ENCODE data around the gene EMB.
A peak's percentile ranks its signal among the peaks of the same experiment; 100 is the strongest.
"Not testable (repeated sequence)": the region's sequence is repeated elsewhere in the genome, so short reads cannot be mapped to it uniquely, and the experiment has no call there.

Gene EMB

DNA sequence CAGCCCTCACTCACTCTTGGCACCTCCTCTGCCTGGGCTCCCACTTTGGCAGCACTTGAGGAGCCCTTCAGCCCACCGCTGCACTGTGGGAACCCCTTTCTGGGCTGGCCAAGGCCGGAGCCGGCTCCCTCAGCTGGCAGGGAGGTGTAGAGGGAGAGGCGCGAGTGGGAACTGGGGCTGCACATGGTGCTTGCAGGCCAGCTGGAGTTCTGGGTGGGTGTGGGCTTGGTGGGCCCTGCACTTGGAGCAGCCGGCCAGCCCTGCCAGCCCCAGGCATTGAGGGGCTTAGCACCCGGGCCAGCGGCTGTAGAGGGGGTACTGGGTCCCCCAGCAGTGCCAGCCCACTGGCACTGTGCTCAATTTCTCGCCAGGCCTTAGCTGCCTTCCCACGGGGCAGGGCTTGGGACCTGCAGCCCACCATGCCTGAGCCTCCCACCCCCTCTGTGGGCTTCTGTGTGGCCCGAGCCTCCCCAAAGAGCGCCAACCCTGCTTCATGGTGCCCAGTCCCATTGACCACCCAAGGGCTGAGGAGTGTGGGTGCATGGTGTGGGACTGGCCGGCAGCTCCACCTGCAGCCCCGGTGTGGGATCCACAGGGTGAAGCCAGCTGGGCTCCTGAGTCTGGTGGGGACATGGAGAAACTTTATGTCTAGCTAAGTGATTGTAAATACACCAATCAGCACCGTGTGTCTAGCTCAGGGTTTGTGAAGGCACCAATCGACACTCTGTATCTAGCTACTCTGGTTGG lies 71.6 kb downstream of the EMB start:
- H3K4me3 ChIP-seq (ENCODE audit: severe bottlenecking); H3K27ac ChIP-seq (ENCODE audit: poor library complexity, severe bottlenecking); ATAC-seq (ENCODE audit: low read depth); H3K4me1 ChIP-seq (ENCODE audit: insufficient read depth, poor library complexity, severe bottlenecking); H3K27me3 ChIP-seq (ENCODE audit: insufficient read depth, poor library complexity, severe bottlenecking); H3K36me3 ChIP-seq (ENCODE audit: low read depth); H3K9me3 ChIP-seq (ENCODE audit: severe bottlenecking): not testable (repeated sequence)
- DNase-seq (ENCODE audit: low spot score), result peak; percentile 44

- Histone ChIP-seq H3K27ac (ENCODE audit: poor library complexity, severe bottlenecking) (no peak overlapping the region), H3K36me3 (ENCODE audit: low read depth) (no peaks in the 10 kb centered on the region), H3K27me3 (ENCODE audit: insufficient read depth, poor library complexity, severe bottlenecking) (no peaks in the 10 kb centered on the region), H3K9me3 (ENCODE audit: severe bottlenecking) (no peaks in the 10 kb centered on the region), H3K4me1 (ENCODE audit: insufficient read depth, poor library complexity, severe bottlenecking) (no peaks in the 10 kb centered on the region), H3K4me3 (ENCODE audit: severe bottlenecking) (no peak overlapping the region)
- TF ChIP-seq CTCF (IDR thresholded peaks at IDR 0.05; ENCODE audit: poor library complexity, severe bottlenecking), result no peak
- peak; percentile 17; the same call in 1 of the 3 replicates for ATAC-seq (ENCODE audit: low read depth)
- DNase-seq (ENCODE audit: low spot score), result no peak
These were observed 75.4 kb downstream of the EMB start for GRCh38 chr5:50365426-50366251.

DNA sequence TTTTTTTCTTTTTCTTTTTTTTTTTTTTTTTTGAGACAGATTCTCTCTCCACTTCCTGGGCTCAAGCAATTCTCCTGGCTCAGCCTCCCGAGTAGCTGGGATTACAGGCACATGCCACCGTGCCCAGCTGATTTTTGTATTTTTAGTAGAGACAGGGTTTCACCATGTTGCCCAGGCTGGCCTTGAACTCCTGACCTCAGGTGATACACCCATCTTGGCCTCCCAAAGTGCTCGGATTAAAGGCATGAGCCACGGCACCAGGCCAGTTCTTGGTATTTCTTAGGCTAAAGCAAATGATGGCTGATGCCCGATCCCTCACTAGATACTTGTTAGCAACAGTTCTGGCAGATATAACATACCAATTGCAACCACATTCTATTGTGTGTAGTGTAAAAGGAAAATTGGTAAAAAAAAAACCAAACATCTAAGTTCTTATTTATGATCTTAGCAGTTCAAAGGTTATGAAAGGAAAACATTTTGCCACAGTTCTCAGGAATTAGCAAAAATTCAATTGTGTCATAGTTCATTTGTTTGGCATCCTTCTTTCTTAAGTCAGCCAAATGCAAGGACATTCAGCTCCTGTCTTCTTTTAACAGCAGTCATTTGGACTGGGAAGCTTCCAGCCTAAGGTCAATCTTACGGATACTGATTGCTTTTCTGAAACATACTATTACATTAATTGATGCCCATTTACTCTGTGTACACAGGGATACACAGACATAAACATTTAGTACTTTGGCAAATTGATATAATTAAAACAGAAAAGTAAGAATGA lies 76.4 kb downstream of the EMB start:
- not testable (repeated sequence) for H3K9me3 ChIP-seq (ENCODE audit: severe bottlenecking); H3K27ac ChIP-seq (ENCODE audit: poor library complexity, severe bottlenecking); H3K4me3 ChIP-seq (ENCODE audit: severe bottlenecking); DNase-seq (ENCODE audit: low spot score); H3K27me3 ChIP-seq (ENCODE audit: insufficient read depth, poor library complexity, severe bottlenecking); H3K4me1 ChIP-seq (ENCODE audit: insufficient read depth, poor library complexity, severe bottlenecking); H3K36me3 ChIP-seq (ENCODE audit: low read depth); ATAC-seq (ENCODE audit: low read depth)

GRCh38 chr5:50359187-50359586 lies 81.9 kb downstream of the EMB start:
- no peaks in the 10 kb centered on the region for H3K9me3 ChIP-seq (ENCODE audit: severe bottlenecking)
- no peak overlapping the region for H3K27ac ChIP-seq (ENCODE audit: poor library complexity, severe bottlenecking)

DNA sequence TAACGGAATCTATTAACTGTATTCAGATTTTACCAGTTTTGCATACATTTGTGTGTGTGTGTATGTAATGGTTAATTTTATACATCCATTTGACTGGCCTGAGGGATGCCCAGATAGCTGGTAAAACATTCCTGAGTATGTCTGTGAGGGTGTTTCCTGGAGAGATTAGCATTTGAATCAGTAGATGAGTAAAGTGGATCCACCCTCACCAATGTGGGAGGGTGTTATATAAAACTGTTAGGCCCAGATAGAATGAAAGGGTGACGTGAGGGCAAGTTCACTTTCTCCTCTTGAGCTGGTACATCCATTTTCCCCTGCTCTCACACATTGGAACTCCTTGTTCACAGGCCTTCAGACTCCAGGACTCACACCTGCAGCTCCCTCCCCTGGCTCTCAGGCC lies 88.7 kb downstream of the EMB start:
- no peaks in the 10 kb centered on the region for H3K27me3 ChIP-seq (ENCODE audit: insufficient read depth, poor library complexity, severe bottlenecking)
- TF ChIP-seq CTCF (IDR thresholded peaks at IDR 0.05; ENCODE audit: poor library complexity, severe bottlenecking), result no peak
- no peaks in the 10 kb centered on the region for H3K4me1 ChIP-seq (ENCODE audit: insufficient read depth, poor library complexity, severe bottlenecking)
- H3K9me3 ChIP-seq (ENCODE audit: severe bottlenecking), result no peaks in the 10 kb centered on the region
- H3K4me3 ChIP-seq (ENCODE audit: severe bottlenecking), result no peak overlapping the region
- ATAC-seq (ENCODE audit: low read depth) (peak; percentile 35; the same call in 2 of the 3 replicates), DNase-seq (ENCODE audit: low spot score) (no peak)
- H3K27ac ChIP-seq (ENCODE audit: poor library complexity, severe bottlenecking), result no peak overlapping the region
- no peaks in the 10 kb centered on the region for H3K36me3 ChIP-seq (ENCODE audit: low read depth)

More at GRCh38 chr5:50359187-50359586, 81.9 kb downstream of the EMB start:
- DNase-seq (ENCODE audit: low spot score), result no peak
- no peak for ATAC-seq (ENCODE audit: low read depth)
- no peak for TF ChIP-seq CTCF (IDR thresholded peaks at IDR 0.05; ENCODE audit: poor library complexity, severe bottlenecking)
- H3K36me3 ChIP-seq (ENCODE audit: low read depth), result no peaks in the 10 kb centered on the region
- no peaks in the 10 kb centered on the region for H3K27me3 ChIP-seq (ENCODE audit: insufficient read depth, poor library complexity, severe bottlenecking)
- no peaks in the 10 kb centered on the region for H3K4me1 ChIP-seq (ENCODE audit: insufficient read depth, poor library complexity, severe bottlenecking)
- H3K4me3 ChIP-seq (ENCODE audit: severe bottlenecking), result no peak overlapping the region

Data from RWPE2 (cell line).